ENCODE measurements around the gene ARAF.
A peak's percentile ranks its signal among the peaks of the same experiment; 100 is the strongest.

Gene ARAF

DNA sequence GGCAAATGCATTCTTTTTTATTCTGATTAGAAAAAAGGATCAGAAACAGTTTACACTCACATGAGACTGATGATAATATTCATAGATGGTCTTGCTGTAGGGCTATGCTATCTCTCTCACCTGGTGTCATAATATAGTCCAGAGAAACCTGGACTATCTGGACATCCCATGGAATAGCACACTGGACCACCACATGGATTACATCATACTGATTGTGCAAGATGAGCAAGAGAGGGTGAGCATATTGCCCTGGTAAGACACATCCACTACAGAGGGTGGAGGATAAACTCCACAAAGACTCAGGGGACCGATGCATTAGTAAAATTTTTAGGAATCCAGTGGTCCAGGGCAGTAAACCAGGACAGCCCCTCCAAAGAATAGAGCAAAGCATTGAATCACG is 50.5 kb downstream of the ARAF start:
- no peak for DNase-seq (ENCODE audit: low spot score in 2 of 2)
- Mint-ChIP-seq H3K27me3 (peaks cover 7% of the 10 kb centered on the region), H3K4me3 (no peak overlapping the region), H3K4me1 (peaks cover 5% of the 10 kb centered on the region), H3K36me3 (no peaks in the 10 kb centered on the region), H3K27ac (no peak overlapping the region), H3K9me3 (no peaks in the 10 kb centered on the region)
- no peak for ATAC-seq (ENCODE audit: low read depth)

GRCh38 chrX:47611926-47612325 is 50.9 kb downstream of the ARAF start:
- Mint-ChIP-seq H3K4me1 (peaks cover 5% of the 10 kb centered on the region), H3K36me3 (no peaks in the 10 kb centered on the region), H3K27me3 (peaks cover 7% of the 10 kb centered on the region), H3K27ac (no peak overlapping the region), H3K4me3 (no peak overlapping the region), H3K9me3 (no peaks in the 10 kb centered on the region)
- DNase-seq (ENCODE audit: low spot score in 2 of 2) (no peak), ATAC-seq (ENCODE audit: low read depth) (no peak)

- H3K36me3 Mint-ChIP-seq, result no peaks in the 10 kb centered on the region
- no peak for DNase-seq (ENCODE audit: low spot score in 2 of 2)
- no peak overlapping the region for H3K27ac Mint-ChIP-seq
- H3K4me1 Mint-ChIP-seq, result peaks cover 5% of the 10 kb centered on the region
- H3K4me3 Mint-ChIP-seq, result no peak overlapping the region
- no peak for ATAC-seq (ENCODE audit: low read depth)
- no peaks in the 10 kb centered on the region for H3K9me3 Mint-ChIP-seq
- H3K27me3 Mint-ChIP-seq, result peaks cover 7% of the 10 kb centered on the region
Measured at GRCh38 chrX:47612418-47612817, 51.4 kb downstream of the ARAF start.

- no peaks in the 10 kb centered on the region for H3K36me3 Mint-ChIP-seq
- peaks cover 11% of the 10 kb centered on the region for H3K27me3 Mint-ChIP-seq
- no peak for ATAC-seq (ENCODE audit: low read depth)
- H3K4me3 Mint-ChIP-seq, result no peak overlapping the region
- peaks cover 3% of the 10 kb centered on the region for H3K4me1 Mint-ChIP-seq
- DNase-seq (ENCODE audit: low spot score in 2 of 2), result no peak
- no peaks in the 10 kb centered on the region for H3K9me3 Mint-ChIP-seq
- H3K27ac Mint-ChIP-seq, result no peak overlapping the region
Measured at GRCh38 chrX:47613082-47613481, 52.1 kb downstream of the ARAF start.

- H3K4me1 Mint-ChIP-seq, result peaks cover 3% of the 10 kb centered on the region
Measured at GRCh38 chrX:47614618-47615017, 53.6 kb downstream of the ARAF start.

DNA sequence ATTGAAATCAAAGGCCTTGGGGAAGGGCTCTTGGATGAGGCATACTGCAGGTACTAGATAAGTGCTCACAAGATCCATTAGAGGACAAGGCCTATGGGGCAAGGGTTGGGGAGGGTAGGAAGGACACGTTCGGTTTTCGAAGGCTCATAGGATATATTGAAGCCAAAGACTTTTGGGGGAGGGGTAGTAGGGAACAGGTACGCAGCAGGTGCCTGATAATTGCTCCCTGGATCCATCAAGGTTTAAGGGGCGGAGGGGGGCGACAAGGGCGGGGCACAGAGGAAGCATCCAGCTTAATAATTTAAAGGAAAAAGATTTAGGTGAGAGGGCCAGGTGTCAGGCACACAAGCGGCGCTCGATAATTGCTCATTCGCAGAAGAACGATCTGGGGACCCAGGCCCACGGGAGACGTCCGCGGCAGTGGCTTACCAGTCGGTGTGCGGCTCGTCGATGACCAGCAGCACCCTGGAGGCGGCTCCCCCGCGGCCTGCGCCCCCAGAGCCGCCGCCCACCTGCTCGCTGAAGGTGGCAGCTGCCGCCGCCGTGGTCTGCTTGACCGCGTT is 58.0 kb downstream of the ARAF start:
- Mint-ChIP-seq H3K27ac (no peak overlapping the region), H3K27me3 (peaks cover 31% of the 10 kb centered on the region), H3K4me3 (peak overlapping the region; percentile 57), H3K4me1 (peaks cover 3% of the 10 kb centered on the region), H3K9me3 (no peaks in the 10 kb centered on the region), H3K36me3 (no peaks in the 10 kb centered on the region)
- ATAC-seq (ENCODE audit: low read depth), result no peak
- DNase-seq (ENCODE audit: low spot score in 2 of 2), result no peak

More at GRCh38 chrX:47614618-47615017, 53.6 kb downstream of the ARAF start:
- no peak overlapping the region for H3K27ac Mint-ChIP-seq
- no peak overlapping the region for H3K4me3 Mint-ChIP-seq
- H3K36me3 Mint-ChIP-seq, result no peaks in the 10 kb centered on the region
- DNase-seq (ENCODE audit: low spot score in 2 of 2), result no peak
- no peaks in the 10 kb centered on the region for H3K9me3 Mint-ChIP-seq
- ATAC-seq (ENCODE audit: low read depth), result no peak
- peaks cover 15% of the 10 kb centered on the region for H3K27me3 Mint-ChIP-seq

- Mint-ChIP-seq H3K36me3 (no peaks in the 10 kb centered on the region), H3K27ac (no peak within 1 kb of the TSS), H3K4me3 (peak within 1 kb of the TSS; percentile 57), H3K27me3 (peaks cover 31% of the 10 kb centered on the region), H3K9me3 (no peaks in the 10 kb centered on the region), H3K4me1 (peaks cover 3% of the 10 kb centered on the region)
- DNase-seq (ENCODE audit: low spot score in 2 of 2) (peak; percentile 70 to 72), ATAC-seq (ENCODE audit: low read depth) (peak; percentile 96)
Measured at GRCh38 chrX:47619486-47620302, 58.7 kb downstream of the ARAF start, which contains the start of gene SYN1. Gene SYN1 (minus strand): TSS chrX:47619857. CDS start chrX:47619728, 129 bp downstream.

DNA sequence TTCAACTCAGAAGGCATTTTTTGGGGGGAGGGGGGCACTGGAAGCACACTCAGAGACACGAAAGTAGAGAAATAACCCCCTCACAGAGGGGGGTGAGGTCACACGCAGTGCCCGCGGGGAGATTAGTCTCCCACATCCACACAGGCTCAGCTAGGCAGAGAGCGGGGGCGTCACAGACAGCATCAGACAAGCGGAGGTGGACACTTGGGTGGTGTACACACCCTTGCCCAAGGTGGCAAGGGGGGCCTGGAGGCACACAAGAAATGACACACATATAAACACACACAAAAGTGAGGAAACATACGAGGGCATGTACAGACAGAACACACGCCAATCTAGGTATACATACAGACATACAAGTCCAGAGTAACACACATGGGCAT is 59.3 kb downstream of the ARAF start:
- Mint-ChIP-seq H3K9me3 (no peaks in the 10 kb centered on the region), H3K4me1 (peaks cover 3% of the 10 kb centered on the region), H3K27ac (no peak overlapping the region), H3K4me3 (no peak overlapping the region), H3K27me3 (peaks cover 35% of the 10 kb centered on the region), H3K36me3 (no peaks in the 10 kb centered on the region)
- DNase-seq (ENCODE audit: low spot score in 2 of 2) (no peak), ATAC-seq (ENCODE audit: low read depth) (no peak)

Measured in memory B cell (primary cell).